Transverse colon (tissue), 4 donors: ENCODE measurements around the gene CDHR1. TPM values are rescaled to one million over a fixed set of nuclear protein-coding genes. Genes with fewer than 3 reads are reported as not detected.

Experiments used
- DNase-seq: peaks from one replicate; pipeline ENCODE4 v3.0.0-alpha.2; 2019
- H3K27ac ChIP-seq, 4 donors: fragments of 200-600 bp; sonication (generic); 2 replicates each; pipeline ENCODE4 v1.5.1; 2016 to 2018; ENCODE audit warnings: inconsistent platforms in 4 of 4
- H3K27me3 ChIP-seq: fragments of 200-600 bp; sonication (generic); 2 replicates; pipeline ENCODE4 v1.5.1; 2017; ENCODE audit warnings: inconsistent platforms
- H3K36me3 ChIP-seq, 4 donors: fragments of 200-600 bp; sonication (generic); 2 replicates each; pipeline ENCODE4 v1.5.1; 2017 to 2019; ENCODE audit warnings: inconsistent platforms in 4 of 4
- H3K4me1 ChIP-seq, 4 donors: fragments of 200-600 bp; sonication (generic); 2 replicates each; pipeline ENCODE4 v1.5.1; 2017 to 2020; ENCODE audit warnings: inconsistent platforms in 4 of 4
- H3K4me3 ChIP-seq, 4 donors: fragments of 200-600 bp; sonication (generic); 1 replicate in 1 of 4; 2 replicates in 3 of 4; pipeline versions ENCODE4 v1.5.1 to v1.6.1; 2017 to 2019; ENCODE audit warnings: inconsistent platforms in 4 of 4
- H3K9me3 ChIP-seq, 2 donors: fragments of 200-600 bp; sonication (generic); 2 replicates each; pipeline ENCODE4 v1.5.1; 2017 to 2019; ENCODE audit warnings: inconsistent platforms in 2 of 2
- EP300 ChIP-seq: sonication (generic); formaldehyde crosslinking; IDR thresholded peaks from one replicate; pipeline ENCODE4 v1.6.1; 2017; ENCODE audit warnings: antibody characterized with exemption, low read depth
- POLR2A ChIP-seq: fragments of 450-650 bp; IDR thresholded peaks from one replicate; pipeline ENCODE4 v1.6.1; 2016; ENCODE audit warnings: antibody characterized with exemption, mild to moderate bottlenecking, moderate library complexity
- POLR2AphosphoS5 ChIP-seq, 3 donors: sonication (generic); formaldehyde crosslinking; IDR thresholded peaks; one replicate each; pipeline ENCODE4 v1.6.1; 2016; ENCODE audit warnings: antibody characterized with exemption in 3 of 3
- WGBS, 2 donors: methylation state at CpG; one replicate each; pipeline ENCODE4 v1.1.5; 2018; ENCODE audit warnings: low coverage in 1 of 2; 5-methylcytosine and 5-hydroxymethylcytosine counted together
- in situ Hi-C, 4 donors: fragments of 200-750 bp; cut with MboI; loops; one replicate each; pipeline versions ENCODE4 v1.15.0 to v1.15.1; 2017; ENCODE audit warnings: low sequenced_read_pairs in 3 of 4, low pct_ligation_motif_present in 1 of 4, low pct_unique_long_range_greater_than_20kb in 1 of 4
- intact Hi-C: fragments of 100-400 bp; cut with DNase I; formaldehyde crosslinking; loops from one replicate; pipeline ENCODE4 v1.15.1; 2023; ENCODE audit warnings: low total_unique reads
- total RNA-seq, 4 donors: library from RNA; depleted of rRNA; stranded (reverse); fragments of >200 nt; gene quantifications; one replicate each; pipeline ENCODE4 v1.1.0, GENCODE V29; 2016
- TF ChIP-seq, protein P1 (sequence below), 5 experiments: fragments of 200-600 bp in 3 of 5; fragments of 450-650 bp in 2 of 5; sonication (generic) in 3 of 5; IDR thresholded peaks; 1 replicate in 2 of 5; 2 replicates in 3 of 5; pipeline ENCODE4 v1.5.1; 2016 to 2017; ENCODE audit warnings: antibody characterized with exemption in 5 of 5, inconsistent platforms in 3 of 5, mild to moderate bottlenecking in 2 of 5, moderate library complexity in 1 of 5

The CDHR1 gene
- total RNA-seq, 4 donors from 2014 or later = 42.1 to 110 (median 75.5) TPM

DNA sequence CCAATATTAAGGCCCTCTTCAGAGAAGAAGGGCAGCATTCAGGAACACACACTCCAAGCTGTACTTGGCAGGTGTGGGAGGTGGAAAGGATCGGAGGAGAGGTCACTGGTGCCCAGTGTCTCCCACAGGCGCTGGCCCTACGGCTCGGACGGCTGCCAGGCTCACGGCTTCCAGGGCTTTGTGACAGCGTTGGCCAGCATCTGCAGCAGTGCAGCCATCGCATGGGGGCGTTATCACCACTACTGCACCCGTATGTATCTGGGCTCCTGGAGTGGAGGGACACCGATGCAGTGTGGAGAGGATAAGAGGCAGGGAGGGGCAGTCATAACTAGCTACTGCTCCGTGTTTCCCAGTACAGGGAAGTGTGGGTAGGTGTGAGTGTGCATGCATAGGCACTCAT lies 54.5 kb downstream of the CDHR1 start:
- H3K36me3 ChIP-seq = no peaks in the 10 kb centered on the region
- 71 to 78% methylated on average over 2 to 12 of the region's 12 CpGs for WGBS, 2 donors
- no peaks in the 10 kb centered on the region for H3K9me3 ChIP-seq
- TF ChIP-seq POLR2AphosphoS5 (IDR thresholded peaks at IDR 0.05) (no peak), POLR2A (no peak), EP300 (no peak)
- TF ChIP-seq, protein P1, sequence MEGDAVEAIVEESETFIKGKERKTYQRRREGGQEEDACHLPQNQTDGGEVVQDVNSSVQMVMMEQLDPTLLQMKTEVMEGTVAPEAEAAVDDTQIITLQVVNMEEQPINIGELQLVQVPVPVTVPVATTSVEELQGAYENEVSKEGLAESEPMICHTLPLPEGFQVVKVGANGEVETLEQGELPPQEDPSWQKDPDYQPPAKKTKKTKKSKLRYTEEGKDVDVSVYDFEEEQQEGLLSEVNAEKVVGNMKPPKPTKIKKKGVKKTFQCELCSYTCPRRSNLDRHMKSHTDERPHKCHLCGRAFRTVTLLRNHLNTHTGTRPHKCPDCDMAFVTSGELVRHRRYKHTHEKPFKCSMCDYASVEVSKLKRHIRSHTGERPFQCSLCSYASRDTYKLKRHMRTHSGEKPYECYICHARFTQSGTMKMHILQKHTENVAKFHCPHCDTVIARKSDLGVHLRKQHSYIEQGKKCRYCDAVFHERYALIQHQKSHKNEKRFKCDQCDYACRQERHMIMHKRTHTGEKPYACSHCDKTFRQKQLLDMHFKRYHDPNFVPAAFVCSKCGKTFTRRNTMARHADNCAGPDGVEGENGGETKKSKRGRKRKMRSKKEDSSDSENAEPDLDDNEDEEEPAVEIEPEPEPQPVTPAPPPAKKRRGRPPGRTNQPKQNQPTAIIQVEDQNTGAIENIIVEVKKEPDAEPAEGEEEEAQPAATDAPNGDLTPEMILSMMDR (IDR thresholded peaks at IDR 0.05) = no peak
- intact Hi-C loops (no loop called here), in situ Hi-C loops (no loop called here)
- no peak for DNase-seq
- no peak overlapping the region for H3K27ac ChIP-seq
- no peaks in the 10 kb centered on the region for H3K27me3 ChIP-seq
- no peak overlapping the region for H3K4me3 ChIP-seq
- H3K4me1 ChIP-seq = no peaks in the 10 kb centered on the region

DNA sequence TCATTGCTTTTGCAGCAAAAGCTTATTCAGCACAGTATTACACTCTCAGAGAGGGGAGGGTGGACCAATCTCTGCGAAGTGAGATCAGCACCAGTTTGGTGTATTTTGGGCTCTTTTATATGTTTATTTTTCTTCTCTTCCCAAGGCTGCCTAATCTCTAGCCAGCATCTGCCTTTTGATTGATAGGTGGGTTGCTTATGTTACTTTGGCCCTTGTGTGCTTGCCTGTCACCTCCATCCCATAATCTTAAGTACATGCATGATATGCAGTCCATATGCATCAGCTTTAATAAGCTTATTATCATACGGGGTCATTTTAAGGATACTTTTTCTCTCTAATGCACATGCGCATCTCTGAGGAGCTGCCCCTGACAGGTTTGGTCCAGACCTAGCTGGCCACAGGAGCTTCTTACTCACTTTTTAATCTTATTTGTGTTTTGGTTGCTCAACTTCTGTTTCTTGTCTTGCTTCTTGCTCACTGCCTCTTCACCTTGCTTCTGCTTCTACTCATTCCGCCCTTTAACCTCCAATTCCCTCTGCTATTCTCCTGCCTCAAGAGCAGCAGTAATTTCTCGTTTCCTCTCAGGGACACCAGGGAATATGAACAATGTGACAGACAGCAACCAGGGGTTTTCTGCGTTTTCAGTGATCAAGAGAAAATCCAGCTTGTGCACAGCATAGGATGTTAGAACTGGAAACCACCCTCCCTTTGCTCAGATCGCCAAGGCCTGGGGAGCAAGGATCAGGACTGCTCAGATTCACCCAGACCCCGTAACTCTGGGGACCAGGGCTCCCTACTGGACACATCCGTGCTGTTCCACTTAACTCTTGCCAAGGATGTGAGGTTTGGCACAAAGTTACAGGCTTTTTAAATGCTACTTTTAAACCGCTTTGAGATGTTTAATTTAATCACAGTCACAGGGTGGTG lies 60.5 kb downstream of the CDHR1 start:
- Histone ChIP-seq H3K36me3 (no peaks in the 10 kb centered on the region), H3K4me3 (no peak overlapping the region), H3K27ac (no peak overlapping the region), H3K9me3 (no peaks in the 10 kb centered on the region), H3K4me1 (peaks cover 0 to 4% (median 0%) of the 10 kb centered on the region in 4 donors), H3K27me3 (peaks cover 10% of the 10 kb centered on the region)
- DNase-seq = no peak
- intact Hi-C loops = no loop called here
- no peak for TF ChIP-seq POLR2A
- no peak for TF ChIP-seq POLR2AphosphoS5 (IDR thresholded peaks at IDR 0.05)
- TF ChIP-seq, protein P1 (IDR thresholded peaks at IDR 0.05) = no peak
- no peak for TF ChIP-seq EP300
- WGBS, 2 donors = 70 to 73% methylated on average over 7 to 10 of the region's 10 CpGs
- in situ Hi-C loops = no loop called here

DNA sequence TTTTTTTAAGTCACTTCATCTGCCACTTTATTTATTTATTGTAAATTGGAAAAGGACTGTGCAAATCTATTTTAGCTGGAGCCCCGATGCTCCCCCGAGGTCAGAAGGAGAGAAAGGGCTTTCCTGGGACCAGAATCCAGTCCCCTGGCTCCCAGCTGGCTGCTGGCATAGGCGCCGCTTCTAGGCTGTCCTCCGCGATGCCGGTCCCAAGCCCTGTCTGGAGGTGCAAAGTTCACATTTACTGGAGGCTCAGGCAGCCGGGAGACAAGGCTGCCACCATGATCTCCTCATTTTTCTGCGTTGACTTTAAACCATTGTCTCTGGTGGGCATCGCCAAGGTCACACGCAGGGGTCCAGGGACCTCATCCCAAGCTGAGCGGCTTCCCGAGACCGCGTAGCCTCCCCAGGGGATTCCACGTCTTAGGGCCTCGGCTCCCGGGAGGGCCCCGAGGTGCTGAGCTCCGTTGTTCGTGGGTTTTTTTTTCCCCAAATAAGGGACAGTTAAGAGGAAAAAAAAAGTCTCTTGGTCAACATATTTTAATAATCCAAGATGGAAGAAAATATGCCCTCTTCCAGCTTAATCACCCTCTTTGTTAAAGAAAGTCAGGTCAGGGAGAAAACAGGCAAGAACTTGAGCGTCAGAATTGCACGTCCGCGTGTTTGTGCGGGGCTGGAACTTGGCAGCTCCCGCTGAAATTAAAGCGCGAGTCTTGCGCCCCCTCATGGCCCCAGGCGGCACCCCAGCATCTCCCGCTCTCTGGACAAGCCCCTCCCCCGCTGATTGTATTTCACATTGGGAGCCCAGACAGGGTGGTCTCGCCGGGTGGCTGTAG lies 62.4 kb downstream of the CDHR1 start:
- Histone ChIP-seq H3K36me3 (no peaks in the 10 kb centered on the region), H3K4me1 (peaks cover 0 to 4% (median 0%) of the 10 kb centered on the region in 4 donors), H3K27me3 (peaks cover 10% of the 10 kb centered on the region), H3K9me3 (no peaks in the 10 kb centered on the region), H3K27ac (no peak overlapping the region), H3K4me3 (no peak overlapping the region)
- TF ChIP-seq EP300 = no peak
- no peak for TF ChIP-seq POLR2A
- TF ChIP-seq, protein P1 (IDR thresholded peaks at IDR 0.05) = peak; percentile 34 to 53 (median 38)
- intact Hi-C loops = no loop called here
- in situ Hi-C loops = no loop called here
- WGBS, 2 donors = 25 to 44% methylated on average over 4 to 35 of the region's 35 CpGs
- peak; percentile 56 for DNase-seq
